NCI-H748 (cell line): ENCODE results near the gene OR6K6.

Experiments
- DNase-seq: peaks from one replicate; lab custom pipeline; 2025; ENCODE audit not compliant: unreplicated experiment; lab: John Stamatoyannopoulos, UW

Gene OR6K6

DNA sequence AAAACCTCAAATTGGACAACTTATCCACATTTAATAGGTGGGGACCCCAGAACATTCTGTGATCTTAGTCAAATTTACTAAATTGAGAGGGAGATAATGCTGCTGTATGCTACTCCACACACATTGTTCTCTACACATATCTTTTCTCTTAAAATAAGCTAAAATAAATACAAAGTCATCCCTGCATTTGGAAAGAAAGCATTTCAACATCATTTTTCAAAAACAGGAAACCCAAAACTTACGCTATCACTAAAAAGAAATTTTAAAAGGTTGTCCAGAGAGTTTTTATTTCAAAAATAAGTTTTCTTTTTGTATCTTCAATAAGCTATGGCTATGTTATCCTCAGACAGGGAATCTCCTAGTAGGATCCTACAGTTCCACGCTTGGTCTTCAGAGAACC is 46.0 kb downstream of the OR6K6 start:
- DNase-seq, result no peak

DNA sequence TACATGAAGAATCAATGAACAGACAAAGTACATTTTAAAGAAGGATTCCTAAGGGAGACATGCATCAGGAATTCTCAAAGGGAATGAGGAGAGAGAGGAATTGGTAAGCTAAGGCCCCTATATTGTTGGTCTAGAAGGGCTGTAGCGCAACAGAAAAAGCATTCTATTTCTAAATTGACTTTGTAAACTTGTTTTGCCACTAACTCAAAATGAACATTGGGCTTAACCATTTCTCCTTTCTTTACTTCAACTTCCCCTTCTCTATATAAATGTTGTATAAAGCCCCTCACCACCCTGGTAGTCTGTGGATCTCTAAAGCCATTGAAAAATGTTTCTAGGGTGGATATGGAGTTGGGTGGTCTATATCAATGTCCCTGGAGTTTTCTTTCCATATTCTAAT is 46.9 kb downstream of the OR6K6 start:
- DNase-seq, result no peak

DNA sequence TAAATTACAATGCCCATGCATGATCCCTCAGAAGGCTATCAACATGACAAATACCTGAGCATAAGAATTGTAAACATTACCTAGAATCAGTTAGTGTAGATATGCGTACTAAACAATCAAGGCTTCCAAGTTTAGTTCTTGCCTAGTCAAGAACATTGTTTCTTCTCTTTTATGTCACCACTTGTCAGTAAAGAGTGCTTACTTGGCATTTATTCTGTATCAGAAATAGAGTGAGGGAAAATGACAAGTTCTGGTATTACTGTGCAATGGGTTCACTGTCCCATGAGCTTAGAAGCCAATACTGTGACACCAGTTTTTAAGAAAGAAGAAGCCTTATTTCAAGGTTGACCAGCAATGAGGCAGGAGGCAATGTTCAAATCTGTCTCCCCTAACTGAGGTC is 49.2 kb downstream of the OR6K6 start:
- DNase-seq, result no peak
